B cell (primary cell): ENCODE results near the gene DPP4. TPM values are rescaled to one million over a fixed set of nuclear protein-coding genes. Genes with fewer than 3 reads are reported as not detected.

Experiments used
- ATAC-seq: fragments of 200-7000 bp; cut with Tn5 transposase; one replicate; pipeline ENCODE4 v1.10.0; 2021; ENCODE audit warnings: low read depth, mild to moderate bottlenecking, moderate number of reproducible peaks, moderate library complexity
- CTCF ChIA-PET: fragments of 350-600 bp; sonication (Branson Sonifier 250); formaldehyde crosslinking; loops from one replicate; lab custom pipeline; 2021; ENCODE audit warnings: antibody characterized with exemption, inconsistent platforms; lab: Charles Lee
- POLR2A ChIA-PET: fragments of 350-600 bp; sonication (Branson Sonifier 250); formaldehyde crosslinking; loops from one replicate; lab custom pipeline; 2021; ENCODE audit warnings: antibody characterized with exemption; lab: Charles Lee
- DNase-seq: peaks from one replicate; pipeline ENCODE4 v3.0.0; 2013
- H2AFZ ChIP-seq: 2 replicates; pipeline ENCODE4 v1.6.1; 2012; ENCODE audit warnings: mild to moderate bottlenecking, low read depth, low read length; ENCODE audit not compliant: insufficient read depth, poor library complexity, severe bottlenecking
- H3K27ac ChIP-seq, 2 donors: 1 replicate in 1 of 2; 2 replicates in 1 of 2; pipeline ENCODE4 v1.5.1; 2012 to 2013; ENCODE audit warnings: low read length in 2 of 2, mild to moderate bottlenecking in 2 of 2, moderate library complexity in 1 of 2
- H3K27me3 ChIP-seq, 4 experiments: fragments of 200-600 bp in 1 of 4; sonication (generic) in 1 of 4; replicated peaks in 1 of 4; 1 replicate in 2 of 4; 2 replicates in 2 of 4; pipeline versions ENCODE4 v1.6.1 to v1.7.0; 2013 to 2016; ENCODE audit warnings: low read length in 3 of 4, mild to moderate bottlenecking in 2 of 4, mixed read lengths in 1 of 4, moderate library complexity in 1 of 4; ENCODE audit not compliant: insufficient read depth in 4 of 4, control insufficient read depth in 3 of 4; ENCODE audit errors: control extremely low read depth in 1 of 4
- H3K36me3 ChIP-seq, 2 experiments: replicated peaks in 1 of 2; 1 replicate in 1 of 2; 2 replicates in 1 of 2; pipeline versions ENCODE4 v1.6.1 to v1.7.1; 2013; ENCODE audit warnings: low read length in 1 of 2; ENCODE audit not compliant: insufficient read depth in 2 of 2, control insufficient read depth in 1 of 2; ENCODE audit errors: control extremely low read depth in 1 of 2, extremely low read depth in 1 of 2
- H3K4me1 ChIP-seq, 2 donors: fragments of 200-600 bp in 1 of 2; sonication (generic) in 1 of 2; 1 replicate in 1 of 2; 2 replicates in 1 of 2; pipeline versions ENCODE4 v1.5.1 to v1.6.1; 2013 to 2017; ENCODE audit warnings: low read length in 2 of 2; ENCODE audit not compliant: control insufficient read depth in 2 of 2, insufficient read depth in 2 of 2
- H3K4me2 ChIP-seq: replicated peaks from 2 replicates; pipeline ENCODE3; 2012; ENCODE audit warnings: mild to moderate bottlenecking, low read depth, low read length; ENCODE audit not compliant: poor library complexity, severe bottlenecking
- H3K4me3 ChIP-seq, 5 experiments: fragments of 200-600 bp in 1 of 5; sonication (generic) in 1 of 5; 1 replicate in 3 of 5; 2 replicates in 2 of 5; pipeline versions ENCODE4 v1.5.1 to v1.7.0; 2011 to 2016; ENCODE audit warnings: low read length in 4 of 5, mild to moderate bottlenecking in 4 of 5, low read depth in 2 of 5, control low read depth in 1 of 5, moderate library complexity in 1 of 5; ENCODE audit not compliant: insufficient read depth in 1 of 5; ENCODE audit errors: control extremely low read depth in 1 of 5, extremely low read depth in 1 of 5
- H3K79me2 ChIP-seq: fragments of 200-600 bp; sonication (generic); one replicate; pipeline ENCODE4 v1.6.0; 2016; ENCODE audit warnings: low read length; ENCODE audit not compliant: control insufficient read depth, insufficient read depth
- H3K9ac ChIP-seq: fragments of 200-600 bp; sonication (generic); 2 replicates; pipeline ENCODE4 v1.6.1; 2017; ENCODE audit warnings: mild to moderate bottlenecking, low read length, moderate library complexity
- H3K9me3 ChIP-seq, 3 donors: one replicate each; pipeline versions ENCODE4 v1.6.1 to v1.7.1; 2013; ENCODE audit warnings: low read length in 2 of 3; ENCODE audit not compliant: control insufficient read depth in 2 of 3, insufficient read depth in 1 of 3; ENCODE audit errors: control extremely low read depth in 1 of 3
- H4K20me1 ChIP-seq: 2 replicates; pipeline ENCODE4 v1.6.0; 2012; ENCODE audit warnings: mild to moderate bottlenecking, low read length; ENCODE audit not compliant: insufficient read depth, control insufficient read depth, poor library complexity, severe bottlenecking
- H3K27ac Mint-ChIP-seq: one replicate; pipeline ENCODE4 v1.8.0; 2021; ENCODE audit warnings: mixed read lengths
- H3K27me3 Mint-ChIP-seq: one replicate; pipeline ENCODE4 v1.8.0; 2021; ENCODE audit warnings: mixed read lengths
- H3K4me1 Mint-ChIP-seq: one replicate; pipeline ENCODE4 v1.8.0; 2021; ENCODE audit warnings: mixed read lengths
- H3K4me3 Mint-ChIP-seq: one replicate; pipeline ENCODE4 v1.8.0; 2021; ENCODE audit warnings: mixed read lengths
- H3K9me3 Mint-ChIP-seq: one replicate; pipeline ENCODE4 v1.8.0; 2022; ENCODE audit warnings: mixed read lengths; ENCODE audit not compliant: insufficient read depth
- CTCF ChIP-seq: fragments of 200-600 bp; IDR thresholded peaks from one replicate; pipeline ENCODE4 v1.8.0; 2022; ENCODE audit warnings: antibody characterized with exemption, mild to moderate bottlenecking
- EZH2 ChIP-seq: IDR thresholded peaks from 2 replicates; pipeline ENCODE4 v1.6.1; 2012; ENCODE audit warnings: borderline replicate concordance, low read depth, mild to moderate bottlenecking, moderate library complexity, low read length; ENCODE audit not compliant: insufficient read depth, poor library complexity, severe bottlenecking
- WGBS: methylation state at CpG from one replicate; pipeline ENCODE4 v1.1.5; 2013; ENCODE audit warnings: missing lambda C conversion rate; ENCODE audit not compliant: insufficient coverage; 5-methylcytosine and 5-hydroxymethylcytosine counted together
- intact Hi-C: fragments of 100-400 bp; cut with micrococcal nuclease; formaldehyde crosslinking; loops from one replicate; pipeline ENCODE4 v1.10.0; 2022
- polyA plus RNA-seq: library from polyadenylated mRNA; depleted of rRNA; stranded (reverse); fragments of >200 nt; gene quantifications from 2 replicates; pipeline ENCODE4 v1.2.3, GENCODE V29; 2012
- total RNA-seq, 2 donors: library from RNA; stranded (reverse); fragments of 120-200 nt in 1 of 2; gene quantifications; 1 replicate in 1 of 2; 2 replicates in 1 of 2; pipeline versions ENCODE4 v1.2.3 to v1.2.4, GENCODE V29; 2013 to 2022

Gene DPP4
- total and polyA plus RNA-seq, 2 donors (not counting 1 experiment from before 2014, with no cell fraction given) = 0.18 to 1.2 TPM

- H3K9ac ChIP-seq = no peak overlapping the region
- DNase-seq (no peak), ATAC-seq (no peak)
- no peak overlapping the region for H3K4me2 ChIP-seq
- Mint-ChIP-seq H3K4me3 (no peak overlapping the region), H3K4me1 (peaks cover 1% of the 10 kb centered on the region), H3K27me3 (no peaks in the 10 kb centered on the region), H3K9me3 (peaks cover 3% of the 10 kb centered on the region), H3K27ac (no peak overlapping the region)
- H3K4me1 ChIP-seq = no peaks in the 10 kb centered on the region
- no peaks in the 10 kb centered on the region for H3K79me2 ChIP-seq
- 86% methylated on average over 3 of the region's 4 CpGs for WGBS
- H3K36me3 ChIP-seq = no peaks in the 10 kb centered on the region
- CTCF ChIA-PET = no interaction called here
- H3K27me3 ChIP-seq = no peaks in the 10 kb centered on the region
- POLR2A ChIA-PET = no interaction called here
- H3K27ac ChIP-seq = no peak overlapping the region
- H3K9me3 ChIP-seq = peaks cover 0 to 2% (median 0%) of the 10 kb centered on the region in 3 donors
- no peak overlapping the region for H2AFZ ChIP-seq
- H3K4me3 ChIP-seq = no peak overlapping the region
- TF ChIP-seq EZH2 (no peak), CTCF (no peak)
- intact Hi-C loops = no loop called here
- H4K20me1 ChIP-seq = no peaks in the 10 kb centered on the region
Observed at GRCh38 chr2:162053808-162054155, 20.2 kb downstream of the DPP4 start.

- WGBS = 96% methylated on average over 4 of the region's 6 CpGs
- no peaks in the 10 kb centered on the region for H3K27me3 Mint-ChIP-seq
- H3K9me3 Mint-ChIP-seq = peaks cover 3% of the 10 kb centered on the region
- no peak overlapping the region for H3K27ac Mint-ChIP-seq
- no peak for TF ChIP-seq EZH2
- no peak for TF ChIP-seq CTCF
- no peaks in the 10 kb centered on the region for H4K20me1 ChIP-seq
- no peaks in the 10 kb centered on the region for H3K36me3 ChIP-seq
- no peak overlapping the region for H3K9ac ChIP-seq
- DNase-seq (no peak), ATAC-seq (no peak)
- no peak overlapping the region for H3K4me3 ChIP-seq
- no peak overlapping the region for H3K4me2 ChIP-seq
- ChIA-PET CTCF (no interaction called here), POLR2A (no interaction called here)
- no peaks in the 10 kb centered on the region for H3K4me1 ChIP-seq
- peaks cover 0 to 2% (median 0%) of the 10 kb centered on the region in 3 donors for H3K9me3 ChIP-seq
- no peaks in the 10 kb centered on the region for H3K79me2 ChIP-seq
- no peak overlapping the region for H3K27ac ChIP-seq
- no peak overlapping the region for H2AFZ ChIP-seq
- H3K27me3 ChIP-seq = no peaks in the 10 kb centered on the region
- H3K4me1 Mint-ChIP-seq = no peaks in the 10 kb centered on the region
- H3K4me3 Mint-ChIP-seq = no peak overlapping the region
- intact Hi-C loops = no loop called here
Observed at GRCh38 chr2:162053066-162053807, 20.8 kb downstream of the DPP4 start.
